Activated CD4-positive, alpha-beta T cell treated with anti-CD3 and anti-CD28 coated beads, Interleukin-2, amount 50 U/mL, for 48 hours (primary cell): ENCODE data around the gene SUSD1.
"Not testable (repeated sequence)": the region's sequence is repeated elsewhere in the genome, so short reads cannot be mapped to it uniquely, and the experiment has no call there.

Source experiments
- DNase-seq, 2 experiments: peaks; one replicate each; pipeline ENCODE4 v3.0.0-alpha.2; 2020

The SUSD1 gene

GRCh38 chr9:112094241-112094640, 80.9 kb downstream of the SUSD1 start:
- DNase-seq: no peak

GRCh38 chr9:112093870-112094216, 81.3 kb downstream of the SUSD1 start:
- no peak for DNase-seq

- DNase-seq: no peak
Observed at GRCh38 chr9:112093147-112093869, 81.8 kb downstream of the SUSD1 start.

GRCh38 chr9:112091810-112092209, 83.3 kb downstream of the SUSD1 start:
- no peak for DNase-seq

- no peak for DNase-seq
Observed at GRCh38 chr9:112087506-112087905, 87.6 kb downstream of the SUSD1 start.

- no peak for DNase-seq
Observed at GRCh38 chr9:112086627-112087026, 88.5 kb downstream of the SUSD1 start.

- no peak for DNase-seq
Observed at GRCh38 chr9:112084907-112085306, 90.2 kb downstream of the SUSD1 start.

- no peak for DNase-seq
Observed at GRCh38 chr9:112084334-112084733, 90.8 kb downstream of the SUSD1 start.

GRCh38 chr9:112081918-112082729, 93.0 kb downstream of the SUSD1 start:
- DNase-seq: no peak

- DNase-seq: no peak
Observed at GRCh38 chr9:112080831-112081542, 94.1 kb downstream of the SUSD1 start.

- no peak for DNase-seq
Observed at GRCh38 chr9:112078432-112078831, 96.7 kb downstream of the SUSD1 start.

- no peak for DNase-seq
Observed at GRCh38 chr9:112076814-112077213, 98.3 kb downstream of the SUSD1 start.

- DNase-seq: no peak
Observed at GRCh38 chr9:112075009-112075378, 100.1 kb downstream of the SUSD1 start.

- peak; percentile 72 to 79 for DNase-seq
Observed at GRCh38 chr9:112074250-112075008, 100.7 kb downstream of the SUSD1 start.

- DNase-seq: not testable (repeated sequence)
Observed at GRCh38 chr9:112073639-112074173, 101.4 kb downstream of the SUSD1 start.

GRCh38 chr9:112072721-112073638, 102.1 kb downstream of the SUSD1 start:
- no peak for DNase-seq

GRCh38 chr9:112069318-112070169, 105.6 kb downstream of the SUSD1 start:
- no peak for DNase-seq

GRCh38 chr9:112065806-112066606, 109.1 kb downstream of the SUSD1 start:
- no peak for DNase-seq

GRCh38 chr9:112064871-112065270, 110.2 kb downstream of the SUSD1 start:
- DNase-seq: no peak

- no peak for DNase-seq
Observed at GRCh38 chr9:112063586-112063985, 111.5 kb downstream of the SUSD1 start.
